Measurements from ENCODE around the gene SPTY2D1.

GRCh38 chr11:18632841-18633240, 1.3 kb downstream of the SPTY2D1 start:
- no peak for TF ChIP-seq POLR2A (IDR thresholded peaks at IDR 0.05)
- TF ChIP-seq, protein P1, sequence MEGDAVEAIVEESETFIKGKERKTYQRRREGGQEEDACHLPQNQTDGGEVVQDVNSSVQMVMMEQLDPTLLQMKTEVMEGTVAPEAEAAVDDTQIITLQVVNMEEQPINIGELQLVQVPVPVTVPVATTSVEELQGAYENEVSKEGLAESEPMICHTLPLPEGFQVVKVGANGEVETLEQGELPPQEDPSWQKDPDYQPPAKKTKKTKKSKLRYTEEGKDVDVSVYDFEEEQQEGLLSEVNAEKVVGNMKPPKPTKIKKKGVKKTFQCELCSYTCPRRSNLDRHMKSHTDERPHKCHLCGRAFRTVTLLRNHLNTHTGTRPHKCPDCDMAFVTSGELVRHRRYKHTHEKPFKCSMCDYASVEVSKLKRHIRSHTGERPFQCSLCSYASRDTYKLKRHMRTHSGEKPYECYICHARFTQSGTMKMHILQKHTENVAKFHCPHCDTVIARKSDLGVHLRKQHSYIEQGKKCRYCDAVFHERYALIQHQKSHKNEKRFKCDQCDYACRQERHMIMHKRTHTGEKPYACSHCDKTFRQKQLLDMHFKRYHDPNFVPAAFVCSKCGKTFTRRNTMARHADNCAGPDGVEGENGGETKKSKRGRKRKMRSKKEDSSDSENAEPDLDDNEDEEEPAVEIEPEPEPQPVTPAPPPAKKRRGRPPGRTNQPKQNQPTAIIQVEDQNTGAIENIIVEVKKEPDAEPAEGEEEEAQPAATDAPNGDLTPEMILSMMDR (IDR thresholded peaks at IDR 0.05), result no peak

Measured in Peyer's patch (tissue), 4 donors.